GM21717 (cell line): Measurements from ENCODE around the gene OR1I1.
"Not testable (repeated sequence)": the region's sequence is repeated elsewhere in the genome, so short reads cannot be mapped to it uniquely, and the experiment has no call there.

Experiments used
- ATAC-seq: cut with Tn5 transposase; IDR thresholded peaks from one replicate; pipeline ENCODE4 v1.9.1; 2021; ENCODE audit warnings: mild to moderate bottlenecking, moderate library complexity; ENCODE audit not compliant: unreplicated experiment

The OR1I1 gene, protein sequence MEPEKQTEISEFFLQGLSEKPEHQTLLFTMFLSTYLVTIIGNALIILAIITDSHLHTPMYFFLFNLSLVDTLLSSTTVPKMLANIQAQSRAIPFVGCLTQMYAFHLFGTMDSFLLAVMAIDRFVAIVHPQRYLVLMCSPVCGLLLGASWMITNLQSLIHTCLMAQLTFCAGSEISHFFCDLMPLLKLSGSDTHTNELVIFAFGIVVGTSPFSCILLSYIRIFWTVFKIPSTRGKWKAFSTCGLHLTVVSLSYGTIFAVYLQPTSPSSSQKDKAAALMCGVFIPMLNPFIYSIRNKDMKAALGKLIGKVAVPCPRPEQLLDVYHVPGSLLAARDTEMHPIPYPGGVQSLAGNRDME

DNA sequence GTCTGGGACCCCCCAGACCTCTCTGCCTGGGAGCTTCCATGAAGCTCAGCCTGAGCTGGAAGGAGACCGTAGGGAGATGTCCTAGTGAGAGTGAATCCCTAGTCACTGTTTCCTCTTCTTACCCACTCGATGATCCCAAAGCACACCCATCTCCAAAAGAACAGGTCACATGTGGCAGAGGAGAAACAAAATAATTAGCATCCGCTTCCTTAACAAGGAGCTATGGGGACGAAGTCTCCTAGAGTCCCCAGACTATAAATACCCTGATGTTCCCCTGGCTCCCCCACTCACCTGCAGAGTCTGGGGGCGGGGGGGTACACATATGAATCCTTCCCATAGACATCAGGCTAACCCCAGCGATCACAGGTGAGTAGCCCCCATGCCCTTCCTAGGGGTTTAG is at the start of gene OR1I1:
TSS of gene OR1I1 (plus strand) at position 301 of the 400 bp plus-strand sequence. CDS start 4,855 bp downstream, outside the sequence.
- no peak for ATAC-seq

- ATAC-seq = no peak
Observed at GRCh38 chr19:15035795-15036311, 46.2 kb upstream of the OR1I1 start.

DNA sequence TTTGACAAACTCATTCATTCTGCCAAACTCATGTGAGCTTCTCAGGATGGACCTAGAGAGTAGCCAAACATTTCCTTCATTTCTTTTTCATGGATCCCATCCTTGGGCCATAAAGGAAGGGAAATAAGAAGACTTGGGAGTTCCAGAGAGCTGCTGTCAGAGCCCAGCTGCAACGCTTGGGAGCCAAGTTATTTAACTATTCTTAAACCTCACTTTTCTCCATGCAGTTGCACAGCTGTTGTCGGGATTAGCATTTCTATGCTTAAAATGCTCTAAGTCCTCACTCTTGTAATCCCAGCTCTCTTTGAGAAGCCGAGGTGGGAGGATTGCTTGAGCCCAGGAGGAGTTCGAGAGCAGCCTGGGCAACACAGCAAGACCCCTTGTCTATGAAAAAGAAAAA is 44.4 kb upstream of the OR1I1 start:
- no peak for ATAC-seq

- ATAC-seq = no peak
Observed at GRCh38 chr19:15038294-15038693, 43.7 kb upstream of the OR1I1 start.

- ATAC-seq = no peak
Observed at GRCh38 chr19:15042003-15042402, 40.0 kb upstream of the OR1I1 start.

DNA sequence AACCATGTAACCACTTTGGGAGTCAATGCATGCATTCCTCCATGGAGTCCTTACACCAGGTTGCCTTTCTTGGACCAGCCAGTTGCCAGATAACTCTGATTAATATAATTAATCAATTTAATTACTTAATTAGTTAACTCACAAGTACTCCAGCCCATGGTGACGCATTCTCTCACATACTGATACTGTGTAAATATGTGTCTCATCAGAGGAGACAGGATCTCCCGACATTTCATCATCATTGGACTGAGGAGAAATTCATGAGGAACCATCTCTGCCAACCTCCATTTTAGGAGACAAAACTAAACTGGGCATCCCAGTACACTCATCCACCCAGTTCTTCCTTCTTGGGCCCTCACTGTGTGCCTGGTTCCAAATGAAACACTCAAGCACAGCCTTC is 39.2 kb upstream of the OR1I1 start:
- ATAC-seq = no peak

DNA sequence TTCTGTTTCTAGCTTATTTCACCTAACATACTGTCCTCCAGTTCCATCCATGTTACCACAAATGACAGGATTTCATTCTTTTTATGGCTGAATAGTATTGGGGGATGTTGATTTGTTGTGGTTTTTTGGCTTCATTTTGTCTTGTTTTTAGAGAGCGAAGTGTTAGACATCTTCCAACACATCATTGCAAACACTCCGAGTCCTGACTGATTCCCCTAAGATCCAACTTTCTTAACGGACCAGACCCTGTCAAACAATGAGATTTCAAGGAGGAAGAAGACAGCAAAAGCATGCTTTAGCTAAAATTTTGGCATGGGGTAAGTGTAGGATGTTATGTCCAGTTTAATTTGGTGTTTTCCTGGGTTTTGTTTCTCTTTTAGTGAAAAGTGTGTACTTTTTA is 36.5 kb upstream of the OR1I1 start:
- ATAC-seq = no peak

DNA sequence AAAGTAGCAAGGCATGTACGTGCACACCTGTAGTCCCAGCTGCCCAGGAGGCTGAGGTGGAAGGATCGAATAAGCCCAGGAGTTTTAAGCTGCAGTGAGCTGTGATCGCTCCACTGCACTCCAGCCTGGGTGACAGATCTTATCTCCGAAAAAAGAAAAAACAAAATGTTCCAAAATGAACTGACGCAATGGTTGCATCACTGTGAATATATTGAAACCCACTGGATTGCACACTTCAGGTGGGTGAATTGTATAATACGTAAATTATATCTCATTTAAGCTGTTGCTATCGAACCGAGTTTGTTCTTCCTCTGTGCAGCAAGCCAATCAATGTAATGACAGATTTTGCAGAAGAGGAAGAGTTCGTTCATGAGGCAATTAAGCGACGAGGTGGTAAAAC is 34.3 kb upstream of the OR1I1 start:
- no peak for ATAC-seq

DNA sequence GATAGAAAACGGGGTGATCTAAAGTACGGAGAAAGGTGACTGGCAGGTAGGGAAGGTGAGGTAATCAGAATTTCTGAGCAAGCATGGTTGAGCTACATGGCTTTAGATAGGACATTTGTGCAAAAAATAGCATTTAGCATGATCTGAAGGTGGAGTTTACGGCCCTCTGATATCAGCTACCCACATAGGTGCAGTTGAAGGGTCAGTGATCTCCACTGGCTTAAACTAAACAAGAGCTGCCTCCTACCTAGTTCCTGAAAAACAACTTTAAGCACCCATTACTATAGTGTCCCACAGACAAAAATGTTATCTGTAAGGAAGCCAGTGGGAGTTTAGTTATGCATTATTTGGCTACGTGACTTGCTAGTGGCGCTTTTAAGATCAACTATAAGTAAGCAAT is 33.9 kb upstream of the OR1I1 start:
- no peak for ATAC-seq

GRCh38 chr19:15048885-15049541 is 33.0 kb upstream of the OR1I1 start, which contains the start of gene CASP14:
CASP14 (plus strand) TSS chr19:15049480; CDS start chr19:15052252, 2,772 bp downstream.
- no peak for ATAC-seq

DNA sequence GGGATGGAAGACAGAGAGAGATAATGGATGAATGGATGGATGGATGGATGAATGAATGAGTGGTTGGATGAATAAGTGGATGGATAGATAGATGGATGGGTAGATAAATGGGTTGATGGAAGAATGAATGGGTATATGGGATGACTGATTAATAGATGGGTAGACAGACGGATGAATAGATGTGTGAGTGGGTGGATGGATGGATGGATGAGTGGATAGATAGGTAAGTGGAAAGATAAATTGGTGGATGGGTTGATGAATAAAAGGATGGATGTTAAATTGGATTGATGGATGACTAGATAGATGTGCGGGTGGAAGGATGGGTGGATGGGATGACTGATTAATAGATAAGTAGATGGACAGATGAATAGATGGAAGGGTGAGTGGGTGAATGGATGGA is 31.4 kb upstream of the OR1I1 start:
- no peak for ATAC-seq

DNA sequence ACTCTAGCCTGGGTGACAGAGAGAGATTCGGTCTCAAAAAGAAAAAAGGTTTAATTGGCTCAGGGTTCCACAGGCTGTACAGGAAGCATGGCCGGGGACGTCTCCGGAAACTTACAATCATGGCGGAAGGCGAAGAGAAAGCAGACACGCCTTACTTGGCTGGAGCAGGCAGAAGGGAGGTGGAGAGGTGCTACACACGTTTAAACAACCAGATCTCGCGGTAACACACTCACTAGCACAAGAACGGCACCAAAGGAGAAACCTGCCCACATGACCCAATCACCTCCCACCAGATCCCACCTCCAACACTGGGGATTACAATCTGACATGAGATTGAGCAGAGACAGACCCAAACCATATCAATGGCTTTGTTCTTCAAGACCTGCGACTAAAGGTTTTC is 20.0 kb upstream of the OR1I1 start:
- ATAC-seq = no peak

- not testable (repeated sequence) for ATAC-seq
Observed at GRCh38 chr19:15070386-15070785, 11.6 kb upstream of the OR1I1 start.

- ATAC-seq = no peak
Observed at GRCh38 chr19:15072930-15073647, 8.9 kb upstream of the OR1I1 start.

GRCh38 chr19:15074371-15074770 is 7.6 kb upstream of the OR1I1 start:
- ATAC-seq = no peak

GRCh38 chr19:15075806-15076205 is 6.2 kb upstream of the OR1I1 start:
- no peak for ATAC-seq

- not testable (repeated sequence) for ATAC-seq
Observed at GRCh38 chr19:15080002-15080401, 2.0 kb upstream of the OR1I1 start.

DNA sequence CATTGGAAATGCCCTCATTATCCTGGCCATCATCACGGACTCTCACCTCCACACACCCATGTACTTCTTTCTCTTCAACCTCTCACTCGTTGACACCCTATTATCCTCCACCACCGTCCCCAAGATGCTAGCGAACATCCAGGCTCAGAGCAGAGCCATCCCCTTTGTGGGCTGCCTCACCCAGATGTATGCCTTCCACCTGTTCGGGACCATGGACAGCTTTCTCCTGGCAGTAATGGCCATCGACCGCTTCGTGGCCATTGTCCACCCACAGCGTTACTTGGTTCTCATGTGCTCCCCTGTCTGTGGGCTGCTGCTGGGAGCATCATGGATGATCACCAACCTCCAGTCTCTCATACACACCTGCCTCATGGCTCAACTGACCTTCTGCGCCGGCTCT is 5.2 kb downstream of the OR1I1 start:
- ATAC-seq = no peak

GRCh38 chr19:15091918-15092753 is 10.1 kb downstream of the OR1I1 start:
- no peak for ATAC-seq

DNA sequence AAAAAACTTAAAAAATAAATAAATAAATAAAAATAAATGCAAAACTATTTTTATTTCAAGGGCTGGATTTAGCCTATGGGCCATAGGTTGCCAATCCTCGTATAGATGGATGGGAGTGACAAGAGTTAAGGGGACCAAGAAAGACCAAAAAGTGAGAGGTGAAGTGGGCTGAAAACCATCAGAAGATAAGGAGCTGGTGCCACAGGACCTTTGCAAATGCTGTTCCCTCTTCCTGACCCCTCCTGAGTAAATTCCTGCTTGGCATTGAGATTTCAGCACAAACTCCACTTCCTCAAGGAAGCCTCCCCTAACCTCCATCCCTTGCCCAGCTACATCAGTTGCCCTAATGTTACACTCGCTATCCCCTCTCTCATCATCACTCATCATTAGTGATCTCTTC is 11.0 kb downstream of the OR1I1 start:
- no peak for ATAC-seq

- no peak for ATAC-seq
Observed at GRCh38 chr19:15096223-15096622, 14.2 kb downstream of the OR1I1 start.
